OCI-M2 (cell line): ENCODE measurements around the gene LARGE1.
"Not testable (repeated sequence)": the region's sequence is repeated elsewhere in the genome, so short reads cannot be mapped to it uniquely, and the experiment has no call there.

Source experiments
- DNase-seq: peaks from one replicate; lab custom pipeline; 2025; ENCODE audit not compliant: unreplicated experiment; lab: John Stamatoyannopoulos, UW

Gene LARGE1

DNA sequence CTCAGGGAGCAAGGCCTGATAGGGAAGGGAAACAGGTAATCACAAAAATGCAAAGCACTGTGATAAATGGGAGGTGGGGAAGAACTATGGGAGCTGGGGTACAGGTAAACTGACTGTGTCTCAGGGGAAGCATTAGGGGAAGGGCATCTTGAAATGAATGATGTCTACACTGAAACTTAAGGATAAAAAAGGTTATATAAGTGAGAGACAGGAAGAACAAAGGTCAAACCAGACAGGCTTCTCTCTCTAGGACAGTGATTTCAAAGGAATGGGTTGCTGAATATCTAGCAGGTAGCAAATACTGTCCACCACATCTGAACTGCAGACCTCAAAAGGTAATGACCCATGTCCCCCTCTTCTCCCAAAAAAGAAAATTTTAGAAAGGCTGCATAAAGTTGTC lies 529.0 kb downstream of the LARGE1 start:
- no peak for DNase-seq

GRCh38 chr22:33389936-33390335 lies 530.3 kb downstream of the LARGE1 start:
- DNase-seq, result no peak

GRCh38 chr22:33386270-33386669 lies 534.0 kb downstream of the LARGE1 start:
- DNase-seq, result no peak

DNA sequence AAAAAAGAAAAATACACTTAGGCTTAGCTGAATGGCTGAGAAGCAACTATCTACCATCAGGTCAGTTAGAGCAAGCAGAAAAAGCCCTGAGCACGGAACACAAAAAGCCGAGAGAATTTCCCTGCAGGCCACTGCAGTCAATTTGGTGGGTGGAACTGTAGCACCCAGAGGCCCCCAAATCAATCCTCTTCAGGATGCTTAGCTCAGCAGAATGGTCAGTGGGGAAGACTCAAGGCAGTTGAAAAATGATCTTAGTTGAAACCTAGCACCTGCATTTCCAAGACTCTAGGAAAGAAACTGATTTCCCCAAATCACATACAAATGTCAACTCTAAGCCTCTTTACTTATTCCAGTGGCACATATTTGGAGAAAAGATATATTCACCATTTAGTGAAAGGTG lies 534.7 kb downstream of the LARGE1 start:
- DNase-seq, result no peak

GRCh38 chr22:33382436-33382835 lies 537.8 kb downstream of the LARGE1 start:
- DNase-seq, result no peak

GRCh38 chr22:33381531-33382406 lies 538.5 kb downstream of the LARGE1 start:
- no peak for DNase-seq

GRCh38 chr22:33380789-33381530 lies 539.3 kb downstream of the LARGE1 start:
- DNase-seq, result no peak

DNA sequence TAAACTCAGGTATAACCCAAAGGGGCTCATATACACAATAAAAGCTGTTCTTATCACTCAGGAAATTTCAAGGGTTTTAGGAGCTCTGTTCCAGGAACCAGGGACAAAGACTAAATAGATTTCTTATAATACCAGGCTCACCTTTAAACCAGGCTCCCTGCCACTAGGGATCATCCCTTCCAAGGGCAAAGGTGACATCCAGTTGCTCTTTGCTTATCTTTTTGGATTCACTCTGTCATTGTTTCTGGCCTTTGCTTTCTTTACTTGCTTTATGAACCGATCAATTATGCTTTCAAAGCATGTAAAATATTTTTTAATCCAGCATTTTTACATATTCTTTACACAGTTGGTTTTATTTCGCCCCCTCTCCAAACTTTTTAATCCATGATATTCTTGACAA lies 540.4 kb downstream of the LARGE1 start:
- DNase-seq, result no peak

DNA sequence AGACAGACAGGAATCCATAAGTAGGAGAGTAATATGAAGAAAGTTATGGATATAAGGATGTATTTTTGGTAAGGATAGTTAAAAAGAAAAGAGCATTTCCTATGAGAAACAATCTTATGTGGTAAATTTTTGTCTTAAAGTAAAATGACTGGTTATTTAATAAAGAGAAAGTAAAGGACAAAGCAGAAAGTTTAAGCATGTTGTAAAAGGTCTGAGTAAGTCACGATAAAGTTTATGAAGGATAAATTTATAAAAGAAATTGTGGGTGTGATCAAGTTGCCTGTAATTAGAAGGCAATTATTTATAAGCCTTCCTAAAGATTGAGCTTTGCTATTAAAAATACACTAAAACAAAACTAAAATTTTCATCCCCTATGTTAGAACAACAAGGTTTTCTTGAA lies 547.4 kb downstream of the LARGE1 start:
- no peak for DNase-seq

- not testable (repeated sequence) for DNase-seq
These were observed 557.0 kb downstream of the LARGE1 start for GRCh38 chr22:33363256-33363655.

GRCh38 chr22:33362702-33363101 lies 557.6 kb downstream of the LARGE1 start:
- no peak for DNase-seq

DNA sequence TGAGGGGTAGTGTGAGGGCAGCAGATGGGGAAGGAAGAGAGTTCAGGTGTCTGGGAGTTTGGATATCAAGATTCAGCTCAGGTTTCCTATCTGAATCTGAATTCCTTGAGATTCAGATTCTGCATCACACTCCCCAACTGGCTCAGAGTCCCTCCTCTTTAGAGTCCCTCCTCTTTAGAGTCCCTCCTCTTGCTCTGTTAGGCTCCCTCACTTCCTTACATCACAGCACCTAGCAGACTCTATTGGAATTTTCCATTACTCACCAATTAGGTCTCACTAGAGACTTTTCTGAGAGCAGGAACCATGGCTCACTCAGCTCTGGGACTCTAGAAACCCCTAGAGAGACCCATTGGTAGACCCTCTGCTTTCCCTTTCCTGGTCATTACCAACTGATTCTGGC lies 558.7 kb downstream of the LARGE1 start:
- DNase-seq, result no peak

DNA sequence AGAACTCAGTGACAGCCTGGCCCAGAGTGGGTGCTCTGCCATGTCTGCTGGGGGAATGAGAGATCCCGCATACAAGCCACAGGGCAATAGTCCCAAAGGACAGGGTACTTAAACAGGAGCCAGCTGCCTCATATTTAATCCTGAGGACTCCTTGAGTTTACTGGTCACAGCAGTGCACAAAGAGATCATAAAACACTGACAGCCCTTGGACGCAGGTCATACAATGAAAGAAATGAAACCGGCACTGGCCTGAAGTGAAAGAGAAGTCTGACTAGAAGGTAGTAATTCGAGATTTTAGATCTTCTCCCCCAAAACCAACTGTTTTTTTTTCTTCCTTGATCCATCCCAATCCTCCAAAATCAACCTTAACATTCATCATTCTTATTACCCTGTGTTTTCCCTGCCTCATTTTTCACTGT lies 562.3 kb downstream of the LARGE1 start:
- no peak for DNase-seq

DNA sequence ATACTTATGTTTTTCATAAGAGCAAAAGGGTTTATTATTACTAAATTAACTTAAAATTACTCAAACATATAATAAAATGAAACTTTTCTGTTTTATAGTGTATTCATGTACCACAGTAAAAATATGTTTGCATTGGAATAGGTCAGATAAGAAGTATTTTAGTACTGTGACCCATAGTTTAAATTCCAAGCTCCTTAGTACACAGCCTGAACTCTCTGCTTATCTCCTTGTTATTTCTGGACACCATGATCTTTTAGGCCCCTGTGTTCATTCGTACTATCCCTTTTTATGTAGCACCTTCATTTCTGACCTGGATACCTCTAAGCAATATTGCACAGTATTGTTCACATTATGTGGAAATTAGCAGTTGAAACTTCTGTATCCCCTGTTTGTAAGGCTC lies 565.3 kb downstream of the LARGE1 start:
- DNase-seq, result no peak

DNA sequence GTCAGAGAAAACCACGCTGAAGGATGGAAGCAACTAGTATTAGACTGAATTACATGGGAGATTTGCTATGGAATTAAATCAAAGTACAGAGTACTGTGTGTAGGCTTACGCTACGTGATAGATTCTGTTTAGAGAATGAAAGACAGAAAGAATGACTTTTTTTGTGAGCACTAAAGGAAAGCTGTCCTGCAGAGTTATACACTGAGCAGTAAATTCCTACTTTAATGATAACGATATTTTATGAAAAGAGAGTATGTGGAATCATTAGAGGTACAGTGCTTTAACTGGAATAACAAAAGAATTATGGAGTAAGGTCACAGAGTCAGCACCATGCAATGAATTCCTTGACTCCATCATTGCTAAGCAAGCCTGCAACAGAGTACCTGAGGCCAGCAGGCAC lies 566.8 kb downstream of the LARGE1 start:
- DNase-seq, result no peak

- no peak for DNase-seq
These were observed 567.5 kb downstream of the LARGE1 start for GRCh38 chr22:33352768-33353167.

DNA sequence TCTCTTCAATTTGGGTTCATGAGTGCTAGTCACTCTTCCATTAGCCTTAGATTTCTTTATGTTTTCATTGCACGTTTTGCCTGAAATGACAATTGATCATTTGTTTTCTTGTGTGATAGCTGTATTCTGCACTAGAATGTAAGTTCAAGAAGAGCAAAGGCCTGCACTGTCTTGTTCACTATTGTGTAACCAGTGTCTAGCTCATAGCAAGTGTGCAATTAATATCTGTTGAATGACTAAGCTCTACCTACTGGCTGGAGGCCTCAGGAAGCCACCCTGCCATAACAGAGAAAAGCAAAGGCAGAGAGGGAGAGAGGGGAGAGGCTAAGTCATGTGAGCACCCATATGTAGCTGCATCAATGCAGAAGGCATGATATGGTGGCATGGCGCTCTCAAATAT lies 569.3 kb downstream of the LARGE1 start:
- no peak for DNase-seq

DNA sequence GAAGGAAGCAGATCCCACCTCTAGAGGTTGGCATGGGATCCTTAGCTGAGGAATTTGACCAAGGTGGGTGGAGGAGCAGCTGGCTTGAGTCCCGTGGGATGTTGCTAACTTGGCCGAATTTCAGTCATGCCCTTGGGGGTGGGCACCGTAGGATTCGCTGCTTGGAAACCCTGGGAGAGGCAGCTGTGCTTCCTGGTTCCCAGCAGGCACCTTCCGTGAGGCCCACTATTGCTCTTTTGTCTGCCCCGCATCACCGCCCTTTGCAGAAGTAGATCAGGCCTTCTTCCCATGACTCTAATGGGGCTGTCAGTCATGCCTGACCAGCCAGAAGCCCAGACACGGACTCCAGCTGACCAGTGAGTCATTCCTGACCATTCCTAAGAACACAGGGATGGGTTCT lies 569.8 kb downstream of the LARGE1 start:
- no peak for DNase-seq

GRCh38 chr22:33347002-33347401 lies 573.3 kb downstream of the LARGE1 start:
- no peak for DNase-seq

DNA sequence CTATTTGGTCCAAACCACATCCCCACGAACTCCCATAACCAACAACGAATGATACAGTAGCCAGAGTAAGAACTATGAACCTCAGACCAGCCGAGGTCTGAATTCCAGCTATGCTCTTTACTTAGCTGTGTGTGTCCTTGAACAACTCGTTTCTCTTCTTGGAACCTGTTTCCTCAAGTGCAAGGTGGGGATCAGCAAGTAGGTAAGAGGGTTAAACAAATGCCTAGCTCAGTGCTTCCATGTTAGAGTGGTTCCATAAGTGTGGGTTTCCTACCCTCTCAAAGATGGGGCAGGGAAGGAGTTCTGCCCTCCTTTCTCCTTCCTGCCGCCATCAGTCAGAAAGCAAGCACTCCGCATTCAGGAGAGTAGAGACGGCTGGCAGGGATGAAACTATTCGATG lies 578.7 kb downstream of the LARGE1 start:
- DNase-seq, result no peak

GRCh38 chr22:33337524-33337923 lies 582.8 kb downstream of the LARGE1 start:
- DNase-seq, result no peak

DNA sequence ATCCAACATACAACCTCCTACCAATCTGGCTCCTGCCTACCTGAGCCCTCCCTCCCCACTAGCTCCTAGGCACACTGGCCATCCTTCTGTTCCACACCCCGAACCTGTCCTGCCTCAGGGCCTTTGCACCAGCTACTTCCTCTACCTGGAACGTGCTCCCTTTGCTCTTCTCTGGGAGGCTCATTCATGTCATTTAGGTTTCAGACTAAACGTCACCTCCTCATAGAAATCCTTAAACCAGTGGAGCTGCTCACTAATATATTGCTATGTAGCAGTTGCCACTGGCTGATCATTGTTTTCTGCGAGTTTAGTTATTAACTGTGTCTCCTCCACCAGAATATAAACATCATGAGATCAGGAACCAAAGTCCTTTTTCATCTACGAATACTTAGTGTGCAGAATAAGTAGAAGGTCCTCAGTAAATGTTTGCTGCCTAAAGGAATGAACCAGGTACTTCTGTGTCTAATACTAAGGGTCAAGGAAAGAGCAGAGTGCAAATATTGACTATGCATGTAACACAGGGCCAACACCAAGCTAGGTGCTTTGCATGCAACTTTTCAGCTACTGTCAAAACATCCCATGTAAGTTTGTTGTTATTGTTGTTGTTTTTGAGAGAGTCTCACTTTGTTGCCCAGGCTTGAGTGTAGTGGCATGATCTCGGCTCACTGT lies 584.5 kb downstream of the LARGE1 start:
- no peak for DNase-seq
